ENCODE measurements around the gene RFLNA.

The RFLNA gene

DNA sequence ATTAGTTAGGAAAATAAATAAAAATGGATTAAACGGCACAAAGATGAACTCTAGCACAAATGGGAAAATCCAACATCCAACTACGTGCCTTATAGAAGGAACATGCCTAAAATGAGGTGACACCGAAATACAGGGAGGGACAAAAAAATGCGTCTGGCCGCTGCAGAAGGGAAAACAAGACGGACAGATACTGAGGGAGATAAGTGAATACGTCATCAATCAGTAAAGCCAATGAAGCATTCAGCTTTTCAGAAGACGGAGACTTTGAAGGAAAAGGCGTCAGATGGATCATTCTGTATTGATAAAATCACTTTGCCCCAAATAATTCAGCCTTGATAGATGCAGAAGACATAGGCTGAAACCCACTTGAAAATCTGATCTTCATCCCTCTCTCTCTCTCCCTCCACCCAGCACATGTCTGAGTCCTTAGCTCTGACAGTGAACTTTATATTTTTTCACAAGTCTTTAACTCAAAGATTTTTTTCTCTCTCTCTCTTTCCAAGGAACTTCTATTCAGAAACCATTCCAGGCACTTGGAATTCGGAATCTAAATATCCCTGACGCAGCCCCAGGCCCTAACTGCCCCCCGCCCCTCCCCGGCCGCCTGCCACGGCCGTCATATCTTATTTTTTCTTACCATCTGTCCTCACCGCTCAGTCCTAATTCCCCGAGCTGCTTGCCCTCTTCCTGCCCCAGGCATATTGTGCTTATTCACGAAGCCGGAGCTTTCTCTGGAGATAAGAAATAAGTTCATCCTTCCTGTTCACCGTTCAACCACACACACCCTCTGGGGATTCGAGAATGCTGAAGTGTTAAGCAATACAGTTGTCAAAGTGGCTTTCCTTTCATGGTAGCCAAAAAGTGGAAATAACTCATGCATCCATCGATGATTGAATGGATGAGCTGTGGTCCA is 35.5 kb upstream of the RFLNA start:
- TF ChIP-seq CTCF (conservative IDR thresholded peaks at IDR 0.05; ENCODE audit: low read length) (no peak), EZH2phosphoT487 (IDR thresholded peaks at IDR 0.05; ENCODE audit: borderline replicate concordance) (no peak)
- no peaks in the 10 kb centered on the region for H3F3A ChIP-seq (ENCODE audit: low read depth)
- H3K9ac ChIP-seq (ENCODE audit: low read depth, low read length, poor library complexity, severe bottlenecking), result no peak overlapping the region
- H3K4me1 ChIP-seq (ENCODE audit: insufficient read depth, low read length, poor library complexity, severe bottlenecking), result no peaks in the 10 kb centered on the region
- no peak overlapping the region for H3K4me2 ChIP-seq (ENCODE audit: low read depth, low read length, poor library complexity, severe bottlenecking)
- no peaks in the 10 kb centered on the region for H4K20me1 ChIP-seq (ENCODE audit: insufficient read depth, low read length, poor library complexity, severe bottlenecking)
- H2AFZ ChIP-seq (ENCODE audit: low read length), result no peak overlapping the region
- H3K27me3 ChIP-seq (ENCODE audit: insufficient read depth, low read length, poor library complexity, severe bottlenecking), result no peaks in the 10 kb centered on the region
- H3K79me2 ChIP-seq (ENCODE audit: insufficient read depth, low read length), result no peaks in the 10 kb centered on the region
- H3K9me2 ChIP-seq (replicated peaks; ENCODE audit: low read depth, low read length), result no peaks in the 10 kb centered on the region
- H3K9me3 ChIP-seq (ENCODE audit: insufficient read depth, low read depth, low read length), result no peaks in the 10 kb centered on the region
- no peaks in the 10 kb centered on the region for H3K36me3 ChIP-seq (ENCODE audit: insufficient read depth, low read length)
- H3K4me3 ChIP-seq (ENCODE audit: low read length, poor library complexity, severe bottlenecking), result no peak overlapping the region

GRCh38 chr12:124261885-124262284 is 33.0 kb upstream of the RFLNA start:
- Histone ChIP-seq H3K4me3 (ENCODE audit: low read length, poor library complexity, severe bottlenecking) (no peak overlapping the region), H2AFZ (ENCODE audit: low read length) (no peak overlapping the region), H3K36me3 (ENCODE audit: insufficient read depth, low read length) (no peaks in the 10 kb centered on the region), H3K27me3 (ENCODE audit: insufficient read depth, low read length, poor library complexity, severe bottlenecking) (no peaks in the 10 kb centered on the region), H3K79me2 (ENCODE audit: insufficient read depth, low read length) (no peaks in the 10 kb centered on the region), H4K20me1 (ENCODE audit: insufficient read depth, low read length, poor library complexity, severe bottlenecking) (no peaks in the 10 kb centered on the region), H3K9me3 (ENCODE audit: insufficient read depth, low read depth, low read length) (no peaks in the 10 kb centered on the region), H3F3A (ENCODE audit: low read depth) (no peaks in the 10 kb centered on the region), H3K9ac (ENCODE audit: low read depth, low read length, poor library complexity, severe bottlenecking) (no peak overlapping the region), H3K9me2 (replicated peaks; ENCODE audit: low read depth, low read length) (no peaks in the 10 kb centered on the region), H3K4me2 (ENCODE audit: low read depth, low read length, poor library complexity, severe bottlenecking) (no peak overlapping the region), H3K4me1 (ENCODE audit: insufficient read depth, low read length, poor library complexity, severe bottlenecking) (peaks cover 5% of the 10 kb centered on the region)
- no peak for TF ChIP-seq CTCF (conservative IDR thresholded peaks at IDR 0.05; ENCODE audit: low read length)

DNA sequence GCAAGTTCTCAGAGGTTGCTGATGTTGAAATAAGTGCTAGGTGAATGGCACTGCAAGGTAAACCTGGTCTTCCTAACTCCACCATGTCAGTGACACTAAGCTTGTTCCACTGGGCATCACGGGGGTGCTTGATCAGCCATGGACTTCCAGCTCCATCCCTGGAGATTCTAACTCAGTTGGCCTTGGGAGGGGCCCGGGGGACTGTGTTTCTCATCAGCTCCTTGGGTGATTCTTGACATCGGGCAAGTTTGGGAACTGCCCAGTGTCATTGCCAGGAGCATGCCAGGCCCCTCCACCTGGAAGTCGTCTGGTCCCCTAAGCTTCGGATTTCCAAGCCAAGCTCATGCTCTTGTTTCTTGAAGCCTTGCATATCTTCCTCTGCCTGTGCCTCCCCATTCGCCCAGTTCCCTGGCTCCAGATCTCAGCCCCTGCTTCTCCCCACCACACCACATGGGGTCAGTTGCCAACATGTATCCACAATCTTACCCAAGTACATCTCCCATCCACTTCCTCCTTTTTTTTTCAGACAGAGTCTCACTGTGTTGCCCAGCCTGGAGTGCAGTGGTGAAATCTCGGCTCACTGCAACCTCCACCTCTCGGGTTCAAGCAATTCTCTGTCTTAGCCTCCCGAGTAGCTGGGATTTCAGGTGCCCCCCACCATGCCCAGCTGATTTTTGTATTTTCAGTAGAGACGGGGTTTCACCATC is 30.7 kb upstream of the RFLNA start:
- H3K4me1 ChIP-seq (ENCODE audit: insufficient read depth, low read length, poor library complexity, severe bottlenecking), result peaks cover 5% of the 10 kb centered on the region
- H3K79me2 ChIP-seq (ENCODE audit: insufficient read depth, low read length), result no peaks in the 10 kb centered on the region

More for the DNA sequence above, 30.7 kb upstream of the RFLNA start:
- no peak for TF ChIP-seq EZH2phosphoT487 (IDR thresholded peaks at IDR 0.05; ENCODE audit: borderline replicate concordance)
- TF ChIP-seq CTCF (conservative IDR thresholded peaks at IDR 0.05; ENCODE audit: low read length), result no peak
- no peak overlapping the region for H3K9ac ChIP-seq (ENCODE audit: low read depth, low read length, poor library complexity, severe bottlenecking)
- H3K27me3 ChIP-seq (ENCODE audit: insufficient read depth, low read length, poor library complexity, severe bottlenecking), result no peaks in the 10 kb centered on the region
- no peaks in the 10 kb centered on the region for H3K9me2 ChIP-seq (replicated peaks; ENCODE audit: low read depth, low read length)
- no peaks in the 10 kb centered on the region for H3K9me3 ChIP-seq (ENCODE audit: insufficient read depth, low read depth, low read length)
- H3K36me3 ChIP-seq (ENCODE audit: insufficient read depth, low read length), result no peaks in the 10 kb centered on the region
- H4K20me1 ChIP-seq (ENCODE audit: insufficient read depth, low read length, poor library complexity, severe bottlenecking), result no peaks in the 10 kb centered on the region
- H3K4me3 ChIP-seq (ENCODE audit: low read length, poor library complexity, severe bottlenecking), result no peak overlapping the region
- H3K4me2 ChIP-seq (ENCODE audit: low read depth, low read length, poor library complexity, severe bottlenecking), result no peak overlapping the region
- no peaks in the 10 kb centered on the region for H3F3A ChIP-seq (ENCODE audit: low read depth)
- no peak overlapping the region for H2AFZ ChIP-seq (ENCODE audit: low read length)
